Breast epithelium (tissue), 3 donors: ENCODE data around the gene STOX2.

Experiments used
- CTCF ChIP-seq, 3 donors: fragments of 450-650 bp; IDR thresholded peaks; one replicate each; pipeline ENCODE4 v1.5.1; 2016 to 2017; ENCODE audit warnings: antibody characterized with exemption in 3 of 3, mild to moderate bottlenecking in 3 of 3, moderate library complexity in 3 of 3
- POLR2A ChIP-seq: fragments of 450-650 bp; IDR thresholded peaks from one replicate; pipeline ENCODE4 v1.6.1; 2016; ENCODE audit warnings: antibody characterized with exemption, mild to moderate bottlenecking, moderate library complexity
- POLR2AphosphoS5 ChIP-seq, 3 donors: sonication (generic); formaldehyde crosslinking; IDR thresholded peaks; one replicate each; pipeline ENCODE4 v1.6.1; 2017; ENCODE audit warnings: antibody characterized with exemption in 3 of 3

GRCh38 chr4:183995570-183995969 lies 90.5 kb downstream of the STOX2 start:
- TF ChIP-seq CTCF (IDR thresholded peaks at IDR 0.05) (no peak), POLR2A (no peak), POLR2AphosphoS5 (IDR thresholded peaks at IDR 0.05) (no peak)
